Stomach (tissue), 4 donors: ENCODE measurements around the gene CABP1.

ENCODE experiments used
- CTCF ChIP-seq, 7 experiments: fragments of 450-650 bp in 4 of 7; fragments of 200-600 bp in 3 of 7; sonication (generic) in 3 of 7; IDR thresholded peaks; one replicate each; pipeline ENCODE4 v1.5.1; 2016 to 2019; ENCODE audit warnings: antibody characterized with exemption in 7 of 7, control low read depth in 2 of 7, mild to moderate bottlenecking in 1 of 7
- POLR2A ChIP-seq, 4 donors: fragments of 450-650 bp; IDR thresholded peaks; one replicate each; pipeline ENCODE4 v1.6.1; 2016; ENCODE audit warnings: antibody characterized with exemption in 4 of 4, control low read depth in 2 of 4, mild to moderate bottlenecking in 1 of 4, moderate library complexity in 1 of 4

DNA sequence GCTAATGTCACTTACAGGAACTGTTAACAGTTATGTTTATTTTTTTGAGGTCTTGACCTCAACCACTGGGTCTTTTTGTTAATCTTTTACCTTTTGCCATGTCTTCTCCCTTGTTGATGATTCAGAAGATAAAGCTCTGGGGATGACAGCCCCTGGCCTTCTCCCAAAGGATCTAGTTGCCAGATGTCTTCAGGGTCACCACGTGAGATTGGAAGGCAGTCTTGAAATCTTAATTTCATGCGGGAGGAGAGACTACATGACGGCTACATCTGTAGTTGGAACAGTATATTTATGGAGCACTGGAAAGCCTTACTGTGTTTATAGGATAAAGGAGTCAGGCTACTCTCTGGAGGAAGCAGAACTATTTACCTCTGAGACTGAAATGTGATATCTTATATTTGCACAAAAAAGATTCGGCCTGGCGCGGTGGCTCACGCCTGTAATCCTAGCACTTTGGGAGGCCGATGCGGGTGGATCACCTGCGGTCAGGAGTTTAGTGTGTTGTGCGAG, 52.2 kb downstream of the CABP1 start:
- TF ChIP-seq CTCF (IDR thresholded peaks at IDR 0.05), result no peak
- TF ChIP-seq POLR2A (IDR thresholded peaks at IDR 0.05), result no peak
